Right lung (tissue), 5 donors: Measurements from ENCODE around the gene UNC80. TPM values are rescaled to one million over a fixed set of nuclear protein-coding genes. Genes with fewer than 3 reads are reported as not detected.

ENCODE experiments used
- DNase-seq, 2 donors: peaks; one replicate each; pipeline ENCODE4 v3.0.0-alpha.2; 2013
- polyA plus RNA-seq, 5 donors: library from polyadenylated mRNA; unstranded; fragments of 120-200 nt; gene quantifications; one replicate each; pipeline versions ENCODE4 v1.2.1 to v1.2.3, GENCODE V29; 2013; ENCODE audit warnings: inconsistent platforms in 1 of 5, low replicate concordance in 1 of 5; ENCODE audit not compliant: insufficient read length in 5 of 5, insufficient read depth in 1 of 5

Gene UNC80
- polyA plus RNA-seq, 5 donors = 0.56 to 1.9 (median 1.6) TPM

DNA sequence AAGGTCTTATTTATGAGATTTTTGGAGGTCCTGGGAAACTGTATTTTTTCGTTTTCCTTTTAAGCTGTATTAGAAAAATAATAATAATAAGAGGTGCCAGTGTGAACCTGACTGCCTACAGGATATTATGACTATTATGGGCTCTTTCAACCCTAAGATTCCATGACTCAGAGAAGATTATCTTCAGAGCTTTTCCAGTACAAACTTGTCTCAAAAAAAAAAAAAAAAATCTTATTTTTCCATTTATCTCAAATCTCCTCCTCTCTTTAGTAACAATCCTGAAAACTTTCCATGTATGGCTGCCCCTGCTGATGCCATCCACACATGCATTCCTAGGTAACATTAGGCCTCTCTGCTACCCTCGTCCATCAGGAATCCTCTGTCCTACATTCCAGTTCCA, 194.1 kb downstream of the UNC80 start:
- DNase-seq = no peak

DNA sequence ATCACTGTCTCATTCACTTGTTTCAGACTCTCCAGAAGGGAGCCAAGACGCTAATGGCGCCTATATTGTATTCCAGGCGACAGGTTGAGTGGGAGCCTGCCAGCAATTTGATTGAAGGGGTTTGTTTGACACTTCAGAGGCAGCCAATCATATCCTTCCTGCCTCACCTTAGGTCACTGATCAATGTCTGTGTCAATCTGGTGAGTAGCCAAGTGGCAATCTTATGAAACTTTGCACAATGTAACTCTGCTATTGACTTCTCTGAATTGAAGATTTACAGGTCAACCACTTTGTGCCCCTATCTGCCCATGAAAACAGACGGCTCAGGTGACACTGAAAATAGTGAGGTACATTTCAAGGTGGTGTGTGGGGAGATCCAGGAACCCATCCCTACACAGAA, 198.1 kb downstream of the UNC80 start:
- no peak for DNase-seq

DNA sequence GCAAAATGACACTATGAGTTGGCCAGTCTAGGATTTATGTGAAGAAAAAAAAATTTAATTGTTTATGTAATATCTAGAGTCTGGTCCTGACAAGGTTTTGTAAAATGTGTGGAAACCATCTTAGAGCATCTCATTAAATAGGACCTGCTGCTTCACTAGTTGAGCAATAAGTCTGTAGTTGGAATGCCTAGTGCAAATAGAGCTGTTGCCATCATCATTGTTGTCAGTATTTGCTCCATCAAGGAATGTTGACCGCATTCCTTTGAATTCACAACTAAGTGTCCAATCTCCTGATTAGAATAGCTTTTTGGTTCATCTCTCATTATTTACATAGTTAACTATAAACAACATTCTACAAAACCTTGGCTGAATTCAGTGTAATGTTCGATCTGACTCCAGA, 198.6 kb downstream of the UNC80 start:
- DNase-seq = no peak

DNA sequence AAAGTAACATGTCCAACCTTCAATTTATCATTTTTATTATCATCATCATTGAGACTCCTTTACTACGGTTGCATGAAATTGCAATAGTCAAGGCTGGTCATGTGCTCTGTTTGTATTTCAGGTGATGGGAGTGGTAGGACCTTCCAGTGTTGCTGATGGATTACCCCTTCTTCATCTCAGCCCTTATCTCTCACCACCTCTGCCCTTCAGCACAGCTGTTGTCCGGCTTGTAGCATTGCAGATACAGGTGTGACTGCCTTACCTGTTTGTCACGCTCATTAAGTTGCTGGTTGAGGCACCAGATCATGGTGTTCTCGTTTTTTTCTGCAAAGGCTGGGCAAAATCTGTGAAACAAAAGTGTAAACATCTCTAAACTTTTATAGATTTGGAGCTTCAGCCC, 199.1 kb downstream of the UNC80 start:
- DNase-seq = no peak

DNA sequence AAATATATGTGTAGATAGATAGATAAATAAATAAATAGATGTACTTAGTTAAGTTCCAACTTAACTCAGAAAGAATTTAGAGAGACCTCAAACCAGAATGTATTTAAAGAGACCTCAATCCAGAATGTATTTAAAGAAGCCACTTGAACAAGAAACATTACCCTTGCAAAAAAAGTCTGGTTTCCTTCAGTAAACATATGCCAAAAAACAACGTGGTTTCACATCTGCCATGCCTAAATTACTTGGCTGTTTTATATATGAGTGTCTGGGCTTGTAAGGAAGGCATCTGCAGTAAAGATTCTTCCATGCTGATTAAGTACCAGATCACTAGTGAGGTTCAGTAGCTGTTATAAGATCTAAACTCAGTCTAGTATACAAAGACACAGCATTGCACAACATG, 201.7 kb downstream of the UNC80 start:
- no peak for DNase-seq

DNA sequence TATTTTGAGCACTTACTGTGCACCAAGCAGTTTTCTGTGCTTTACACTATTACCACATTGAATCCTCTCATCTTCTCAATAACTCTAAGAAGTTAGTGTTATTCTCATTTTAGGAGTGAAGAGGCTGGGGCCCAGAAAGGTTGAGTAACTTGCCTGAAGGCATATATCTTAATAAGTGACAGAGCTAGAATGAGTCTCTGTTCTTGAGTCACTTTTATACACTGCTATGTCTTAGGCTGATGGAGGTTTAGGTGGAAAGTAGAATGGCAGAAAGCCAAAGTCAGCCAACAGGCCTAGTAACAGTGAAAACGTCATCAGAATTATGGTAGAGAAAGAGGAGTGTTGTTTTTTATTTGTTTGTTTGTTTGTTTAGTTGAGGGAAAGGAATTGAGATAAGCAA, 202.9 kb downstream of the UNC80 start:
- no peak for DNase-seq

DNA sequence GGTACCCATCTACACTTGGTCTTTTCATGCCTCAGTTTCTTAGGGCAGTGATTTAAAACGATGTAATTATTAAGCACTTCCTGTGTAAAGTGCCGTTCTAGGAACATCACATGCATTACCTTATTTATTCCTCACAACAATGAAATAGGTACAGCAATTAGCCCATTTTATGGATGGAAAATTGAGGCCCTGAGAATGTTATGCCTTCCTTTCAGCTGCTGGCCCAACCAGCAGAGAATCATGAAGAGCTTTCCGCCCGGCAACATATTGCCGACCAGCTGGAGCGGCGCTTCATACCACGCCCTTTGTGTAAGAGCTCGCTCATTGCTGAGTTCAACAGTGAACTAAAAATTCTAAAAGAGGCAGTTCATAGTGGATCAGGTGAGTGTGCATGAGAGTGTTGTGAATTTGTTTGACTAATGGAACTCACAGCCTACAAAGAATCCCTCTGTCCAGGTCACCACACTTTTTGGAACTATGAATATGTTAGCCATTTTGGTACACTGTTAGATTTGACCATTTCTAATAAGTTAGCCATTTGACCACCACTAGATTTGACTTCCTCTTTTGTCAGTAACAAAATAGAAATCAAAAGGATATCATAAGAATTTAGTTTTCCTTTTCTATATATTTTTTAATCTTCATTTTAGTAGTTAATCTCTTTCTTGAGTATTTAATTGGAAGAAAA, 205.2 kb downstream of the UNC80 start:
- no peak for DNase-seq

DNA sequence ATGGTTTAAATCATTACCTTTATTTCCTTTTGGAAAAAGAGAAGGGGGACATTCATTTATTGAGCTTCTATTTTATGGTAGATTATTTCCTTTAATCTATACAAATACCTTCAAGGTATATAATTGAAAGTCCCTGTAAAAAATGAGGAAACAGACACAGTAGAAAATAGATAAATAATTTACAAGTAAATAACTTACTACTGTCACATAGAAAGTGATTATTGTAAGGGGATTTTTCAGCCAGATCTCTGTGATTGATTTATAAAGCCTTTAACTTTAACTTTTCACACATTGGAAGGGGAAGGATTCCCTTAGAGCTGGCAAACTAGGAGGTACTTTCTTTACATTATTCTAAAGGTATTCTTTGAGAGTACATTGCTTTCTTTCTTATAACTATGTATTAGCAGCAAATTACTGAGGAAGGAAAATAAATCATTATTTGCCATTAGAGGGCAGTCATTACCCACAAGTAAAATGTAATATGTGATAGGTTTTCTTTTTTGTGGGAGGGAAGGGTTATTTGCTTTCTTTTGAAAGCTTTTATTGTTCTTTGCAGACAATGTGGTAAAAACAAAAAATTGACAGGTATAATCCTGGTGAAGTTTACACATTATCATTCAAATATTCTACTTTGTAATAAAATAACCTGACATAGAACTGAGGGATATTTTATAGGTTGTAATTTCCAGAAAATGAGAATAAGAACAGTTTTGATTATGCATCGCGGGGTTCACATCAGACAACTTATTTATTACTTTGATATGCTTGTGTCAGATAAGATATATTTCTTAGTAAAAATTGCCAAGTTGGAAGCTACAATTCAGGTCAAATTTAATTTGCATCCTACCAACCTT, 206.0 kb downstream of the UNC80 start:
- DNase-seq = no peak

DNA sequence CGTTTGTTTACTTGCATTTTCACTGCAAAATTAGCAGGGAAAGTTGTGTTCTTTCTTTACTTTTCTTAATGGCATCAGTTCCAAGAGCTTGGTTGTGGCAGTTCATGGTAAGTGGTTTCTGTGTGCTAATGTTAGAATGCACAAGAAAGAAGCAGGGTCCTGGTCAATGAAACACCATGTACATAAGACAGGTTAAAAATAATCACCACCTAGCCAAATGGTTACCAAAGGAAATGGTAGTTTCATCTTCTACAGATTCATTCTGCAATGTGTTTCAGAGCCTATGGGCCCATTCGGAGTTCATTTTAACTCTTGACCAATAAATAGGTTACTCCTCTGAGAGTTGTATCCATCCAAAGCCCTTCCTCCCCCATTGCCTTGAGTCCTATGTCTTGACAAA, 212.7 kb downstream of the UNC80 start:
- no peak for DNase-seq

DNA sequence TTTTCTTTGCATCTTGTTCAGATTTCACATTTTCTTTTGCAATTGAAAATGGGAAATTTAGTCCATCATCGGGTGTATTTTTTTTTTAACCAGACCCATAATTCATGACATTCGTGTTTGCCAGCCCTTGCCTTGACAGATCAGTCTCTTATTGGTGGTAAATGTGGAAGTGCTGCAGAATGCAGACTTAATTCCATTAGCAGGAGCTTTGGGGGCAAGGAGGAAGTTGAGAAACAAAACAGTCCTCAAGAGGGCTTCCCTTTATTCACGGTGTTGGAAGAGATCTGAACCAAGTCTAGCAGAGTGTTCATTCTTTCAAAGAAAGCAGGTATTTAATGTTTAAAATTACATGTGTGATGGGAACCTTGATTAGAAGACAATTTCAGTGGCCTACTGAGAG, 214.2 kb downstream of the UNC80 start:
- no peak for DNase-seq

DNA sequence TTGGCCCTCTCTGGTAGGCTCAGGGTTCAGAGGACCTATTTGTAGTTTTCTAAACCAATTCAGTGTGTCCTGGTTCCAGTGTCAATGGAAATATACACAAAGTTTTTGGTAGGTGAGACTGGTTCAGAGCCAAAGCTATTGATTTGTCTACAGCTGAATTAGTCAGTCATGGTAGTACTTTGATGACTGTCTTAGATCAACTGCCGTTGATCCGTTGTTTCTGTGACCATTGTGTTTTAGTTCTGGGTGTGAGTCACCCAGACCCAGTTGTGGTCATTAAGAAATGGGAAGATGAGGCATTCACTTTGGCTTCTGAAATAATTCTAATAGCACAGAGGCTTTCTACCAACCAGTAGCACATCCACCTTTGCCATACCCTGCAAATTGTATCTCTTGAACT, 214.8 kb downstream of the UNC80 start:
- DNase-seq = no peak

DNA sequence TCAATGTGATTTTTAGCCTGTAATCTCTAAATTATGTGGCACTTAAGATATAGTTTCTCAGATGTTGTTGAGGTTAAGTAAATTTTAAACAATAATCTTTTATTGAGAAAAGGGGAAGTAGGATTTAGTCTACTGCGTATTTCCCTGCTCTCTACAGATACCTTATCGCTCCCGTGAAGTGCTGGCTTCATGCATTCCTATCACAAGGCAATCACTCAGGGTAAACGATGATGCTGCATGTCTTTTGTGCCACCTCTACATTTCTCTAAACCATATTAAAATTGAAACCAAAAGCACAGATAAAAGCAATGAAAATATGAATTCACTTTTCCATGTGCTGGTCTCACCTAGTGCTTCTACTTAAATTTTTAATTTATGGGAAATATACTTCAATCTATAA, 216.4 kb downstream of the UNC80 start:
- no peak for DNase-seq

DNA sequence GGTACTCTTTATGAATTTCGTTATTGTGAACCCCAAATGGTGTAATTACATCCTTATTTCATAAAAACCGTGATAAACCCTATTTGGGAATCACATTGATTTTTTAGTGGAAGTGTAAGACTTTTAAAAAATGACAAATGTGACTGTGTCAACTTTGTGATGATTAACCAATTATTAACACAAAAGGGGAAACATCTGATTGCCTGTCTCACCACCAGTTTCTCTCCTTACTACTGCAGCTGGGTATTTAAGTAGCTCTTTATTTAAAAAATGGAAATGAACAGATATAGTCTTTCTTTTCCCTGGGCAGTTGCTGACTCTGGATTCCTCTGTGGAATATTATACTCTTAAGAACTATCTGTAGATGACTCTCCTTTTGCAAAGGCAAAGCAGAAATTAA, 219.2 kb downstream of the UNC80 start:
- DNase-seq = no peak

DNA sequence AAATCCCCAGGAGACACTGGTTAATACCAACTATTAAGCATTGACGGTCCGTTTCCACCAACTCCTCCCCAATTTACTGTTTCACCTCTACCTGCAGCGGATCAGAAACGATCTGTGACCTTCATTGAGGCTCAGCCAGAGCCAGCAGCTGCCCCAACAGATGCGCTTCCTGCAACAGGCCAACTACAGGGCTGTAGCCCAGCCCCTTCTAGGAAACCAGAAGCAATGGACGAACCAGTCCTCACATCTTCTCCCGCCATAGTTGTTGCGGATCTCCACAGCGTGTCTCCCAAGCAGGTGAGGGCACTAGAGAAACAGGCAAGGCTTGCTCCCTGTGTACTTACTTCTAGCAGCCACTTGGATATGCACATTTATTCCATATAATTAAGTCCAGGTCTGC, 222.3 kb downstream of the UNC80 start:
- no peak for DNase-seq

DNA sequence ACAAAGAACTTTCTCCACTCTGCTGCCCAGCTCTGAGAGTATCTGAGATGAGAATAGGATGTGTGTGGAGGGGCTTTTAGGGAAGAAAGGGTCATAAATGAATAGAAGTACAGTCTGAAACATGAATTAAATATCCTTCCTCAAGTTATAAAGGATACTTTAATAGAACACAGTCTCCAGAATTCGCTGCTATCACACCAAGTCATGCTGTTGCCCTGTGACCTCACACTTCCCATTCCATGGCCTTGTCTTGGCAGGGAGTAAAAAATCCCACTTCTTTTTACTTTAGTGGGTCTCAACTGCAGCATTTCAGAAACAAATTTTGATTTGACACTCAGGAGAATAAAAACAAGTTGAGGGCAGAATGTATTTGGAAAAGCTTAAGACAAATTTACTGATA, 227.0 kb downstream of the UNC80 start:
- DNase-seq = no peak

DNA sequence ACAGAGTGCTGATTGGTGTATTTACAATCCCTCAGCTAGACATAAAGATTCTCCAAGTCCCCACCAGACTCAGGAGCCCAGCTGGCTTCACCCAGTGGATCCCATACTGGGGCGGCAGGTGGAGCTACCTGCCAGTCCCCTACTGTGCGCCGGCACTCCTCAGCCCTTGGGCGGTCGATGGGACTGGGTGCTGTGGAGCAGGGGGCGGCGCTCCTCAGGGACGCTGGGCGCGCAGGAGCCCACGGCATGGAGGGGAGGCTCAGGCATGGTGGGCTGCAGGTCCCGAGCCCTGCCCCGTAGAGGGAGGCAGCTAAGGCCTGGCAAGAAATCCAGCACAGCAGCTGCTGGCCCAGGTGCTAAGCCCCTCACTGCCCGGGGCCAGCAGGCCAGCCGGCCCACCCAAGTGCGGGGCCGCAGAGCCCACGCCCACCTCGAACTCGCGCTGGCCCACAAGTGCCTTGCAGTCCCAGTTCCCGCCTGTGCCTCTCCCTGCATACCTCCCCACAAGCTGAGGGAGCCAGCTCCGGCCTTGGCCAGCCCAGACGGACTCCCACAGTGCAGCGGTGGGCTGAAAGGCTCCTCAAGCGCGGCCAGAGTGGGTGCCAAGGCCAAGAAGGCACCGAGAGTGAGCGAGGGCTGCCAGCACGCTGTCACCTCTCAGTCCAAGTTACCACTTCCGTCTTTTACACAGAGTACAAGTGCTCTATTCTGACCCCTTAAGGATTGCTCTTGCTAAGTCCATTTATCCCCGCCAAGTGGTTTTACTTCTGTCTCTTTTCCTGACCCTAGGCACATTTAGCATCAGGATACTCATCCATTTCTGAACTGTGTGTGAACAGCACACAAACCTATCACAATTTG, 229.1 kb downstream of the UNC80 start:
- no peak for DNase-seq

DNA sequence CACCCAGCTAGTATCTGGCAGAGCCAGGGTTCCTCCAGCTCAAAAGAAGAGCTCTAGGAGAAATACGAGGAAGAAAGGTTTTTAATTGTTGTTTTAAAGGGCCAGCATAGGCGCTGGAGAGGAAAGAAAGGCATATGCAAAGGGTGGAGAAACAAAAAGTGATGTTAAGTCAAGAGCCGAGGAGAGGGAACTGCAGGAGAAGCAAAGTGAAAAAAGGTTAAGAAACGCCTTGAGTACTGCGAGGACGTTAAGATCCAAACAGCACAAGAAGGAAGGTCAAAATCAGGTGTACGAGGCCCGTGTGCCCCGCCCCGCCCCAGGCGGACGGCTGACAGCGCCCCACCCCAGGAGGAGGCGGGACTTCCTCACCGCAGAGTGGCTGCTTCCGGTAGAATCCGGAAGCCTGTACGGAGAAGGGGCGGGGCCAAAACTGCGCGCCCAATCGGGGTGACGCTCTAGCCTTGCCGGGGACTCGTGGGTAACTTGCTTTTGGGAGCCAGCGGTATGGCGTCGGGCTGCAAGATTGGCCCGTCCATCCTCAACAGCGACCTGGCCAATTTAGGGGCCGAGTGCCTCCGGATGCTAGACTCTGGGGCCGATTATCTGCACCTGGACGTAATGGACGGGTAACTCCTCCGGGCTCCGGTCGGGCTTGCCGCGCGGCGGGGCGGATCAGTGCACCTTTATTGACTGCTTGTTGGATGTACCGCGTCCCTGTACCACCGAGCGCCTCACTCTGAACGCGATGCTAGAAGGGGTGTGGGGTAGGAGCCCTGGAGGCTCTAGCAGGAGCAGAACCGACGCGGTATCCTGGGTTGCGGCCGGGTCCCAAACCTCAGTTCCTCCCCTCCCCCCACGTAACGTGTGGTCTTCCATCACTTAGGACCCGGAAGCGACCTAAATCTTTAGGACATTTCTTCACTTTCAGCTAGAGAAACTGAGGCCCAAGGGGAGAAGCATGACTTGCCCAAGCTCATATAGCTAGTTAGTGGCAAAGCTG, 230.8 kb downstream of the UNC80 start, which contains the start of gene RPE:
Gene RPE (plus strand): TSS at position 481 of the 1,000 bp plus-strand sequence. CDS start 24 bp downstream, at position 505.
- DNase-seq = peak; percentile 92 to 93

DNA sequence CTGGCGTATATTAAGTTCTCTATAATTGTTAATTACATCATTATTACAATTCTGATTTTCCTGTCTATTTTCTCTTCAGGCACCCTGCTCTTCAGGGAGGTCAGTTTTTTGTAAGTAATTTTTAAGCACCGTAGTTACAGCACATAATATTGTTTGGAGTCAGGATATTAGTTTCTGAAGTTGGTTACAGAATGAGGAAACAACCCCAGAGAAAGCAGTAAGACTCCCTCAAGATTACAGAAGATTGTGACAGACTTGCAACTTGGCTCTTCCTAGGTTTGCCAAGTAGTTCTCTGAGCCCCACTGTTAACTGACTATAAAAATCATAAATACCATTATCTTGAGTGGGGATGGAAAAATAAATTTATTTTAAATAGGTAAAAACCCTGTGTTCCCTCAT, 231.7 kb downstream of the UNC80 start:
- no peak for DNase-seq

DNA sequence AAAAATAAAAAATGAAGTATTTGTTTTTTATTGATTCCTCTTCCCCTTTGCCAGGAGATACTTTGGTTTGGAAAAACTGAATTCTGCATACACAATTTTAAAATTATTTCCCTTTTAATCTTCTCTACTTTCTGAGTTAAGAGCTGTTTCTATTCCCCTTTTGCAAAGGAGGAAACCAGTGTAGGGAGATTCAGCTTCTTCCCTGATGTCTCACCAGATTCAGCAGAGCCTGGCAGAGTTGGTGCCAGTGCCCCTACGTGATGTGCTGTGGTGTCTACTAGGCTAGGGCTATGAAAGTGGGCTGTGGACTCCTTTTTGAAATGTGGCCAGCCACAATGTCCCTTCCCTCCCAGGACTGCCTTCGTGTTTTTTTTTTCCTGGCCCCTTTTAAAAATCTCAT, 233.2 kb downstream of the UNC80 start:
- no peak for DNase-seq

DNA sequence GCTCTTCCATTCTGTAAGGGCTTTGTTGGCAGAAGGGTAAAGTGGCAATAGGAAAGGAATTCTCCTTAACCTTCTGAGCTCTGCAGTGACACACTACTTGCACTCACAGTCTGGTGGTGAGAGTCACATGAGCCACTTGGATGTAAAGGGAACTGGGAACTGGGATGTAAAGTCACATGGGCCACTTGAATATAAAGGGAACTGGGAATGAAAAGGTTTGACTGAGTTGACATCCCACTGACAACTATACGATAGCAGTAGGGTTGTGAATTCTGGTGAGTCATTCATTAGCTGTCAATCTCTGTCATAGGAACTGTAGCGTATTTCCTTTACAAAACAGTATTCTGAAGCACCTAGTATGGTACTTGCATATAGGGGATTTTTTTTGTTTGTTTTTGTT, 236.3 kb downstream of the UNC80 start:
- no peak for DNase-seq

DNA sequence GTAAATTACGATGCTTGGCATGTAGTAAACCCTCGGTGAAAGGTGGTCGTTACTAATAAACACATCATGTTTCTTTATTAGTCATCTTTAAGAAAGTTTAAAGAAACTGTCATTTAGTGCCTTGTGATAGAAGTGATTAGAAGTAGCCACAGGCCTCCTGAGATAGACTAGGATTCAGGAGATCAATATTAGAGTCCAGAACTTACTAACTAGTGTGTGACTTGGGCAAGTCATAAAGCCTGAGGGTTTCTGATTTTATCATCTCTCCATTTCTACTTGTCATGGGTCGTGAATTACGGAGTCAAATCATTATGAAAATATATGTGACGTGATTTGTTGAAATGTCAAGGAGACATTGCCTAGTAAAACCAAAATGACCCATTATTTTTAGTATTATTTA, 237.5 kb downstream of the UNC80 start:
- no peak for DNase-seq
